COLO668 (cell line): ENCODE data around the gene SPRY4.
"Not testable (repeated sequence)": the region's sequence is repeated elsewhere in the genome, so short reads cannot be mapped to it uniquely, and the experiment has no call there.

Experiments used
- DNase-seq: peaks from one replicate; lab custom pipeline; 2025; ENCODE audit not compliant: unreplicated experiment; lab: John Stamatoyannopoulos, UW

The SPRY4 gene

GRCh38 chr5:142315096-142315900, 9.5 kb downstream of the SPRY4 start:
- DNase-seq: no peak

GRCh38 chr5:142314606-142315005, 10.2 kb downstream of the SPRY4 start:
- no peak for DNase-seq

GRCh38 chr5:142314109-142314508, 10.7 kb downstream of the SPRY4 start:
- no peak for DNase-seq

- no peak for DNase-seq
These were observed 11.1 kb downstream of the SPRY4 start for GRCh38 chr5:142313682-142314081.

- no peak for DNase-seq
These were observed 11.5 kb downstream of the SPRY4 start for GRCh38 chr5:142313275-142313674.

GRCh38 chr5:142312399-142312798, 12.4 kb downstream of the SPRY4 start:
- no peak for DNase-seq

GRCh38 chr5:142311725-142312124, 13.1 kb downstream of the SPRY4 start:
- no peak for DNase-seq

DNA sequence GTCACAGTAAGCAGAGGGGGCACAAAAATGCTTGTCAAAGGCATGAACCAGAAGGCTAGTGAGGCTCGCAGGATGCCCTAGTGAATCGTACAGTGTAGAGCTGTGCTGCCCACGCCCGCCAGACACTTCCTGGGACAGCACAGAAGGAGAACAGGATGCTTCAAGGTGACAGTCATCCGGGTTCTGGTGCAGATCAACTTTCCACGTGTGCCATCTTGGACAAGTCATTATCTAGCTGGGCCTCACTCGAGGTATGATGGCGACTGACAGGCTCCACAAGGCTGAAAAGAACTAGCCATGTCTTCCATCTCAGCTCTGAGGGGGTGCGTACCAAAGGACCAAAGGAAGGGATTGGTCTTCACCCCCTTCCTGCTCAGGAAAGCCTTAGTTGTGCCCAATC, 14.0 kb downstream of the SPRY4 start:
- no peak for DNase-seq

- no peak for DNase-seq
These were observed 15.0 kb downstream of the SPRY4 start for GRCh38 chr5:142309747-142310318.

GRCh38 chr5:142308358-142308757, 16.5 kb downstream of the SPRY4 start:
- DNase-seq: no peak

GRCh38 chr5:142307146-142307890, 17.5 kb downstream of the SPRY4 start:
- DNase-seq: no peak

- DNase-seq: no peak
These were observed 18.7 kb downstream of the SPRY4 start for GRCh38 chr5:142306077-142306502.

DNA sequence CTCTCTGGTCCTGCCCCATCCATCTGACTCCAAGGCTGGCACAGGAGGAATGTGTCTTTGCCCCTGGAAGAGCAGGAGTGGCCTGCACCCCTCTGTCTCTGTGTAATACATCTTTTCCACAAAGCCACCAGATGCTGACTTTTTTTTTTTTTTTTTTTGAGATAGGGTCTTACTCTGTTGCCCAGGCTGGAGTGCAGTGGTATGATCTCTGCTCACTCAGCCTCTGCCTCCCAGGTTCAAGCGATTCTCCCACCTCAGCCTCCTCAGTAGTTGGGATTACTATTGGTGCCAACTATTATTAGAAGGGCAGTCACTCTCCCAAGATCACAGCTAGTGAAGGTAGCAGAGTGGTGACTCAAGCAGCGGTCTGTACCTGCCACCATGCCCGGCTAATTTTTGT, 19.6 kb downstream of the SPRY4 start:
- no peak for DNase-seq

- DNase-seq: no peak
These were observed 20.7 kb downstream of the SPRY4 start for GRCh38 chr5:142304013-142304701.

- DNase-seq: no peak
These were observed 21.3 kb downstream of the SPRY4 start for GRCh38 chr5:142303565-142303964.

DNA sequence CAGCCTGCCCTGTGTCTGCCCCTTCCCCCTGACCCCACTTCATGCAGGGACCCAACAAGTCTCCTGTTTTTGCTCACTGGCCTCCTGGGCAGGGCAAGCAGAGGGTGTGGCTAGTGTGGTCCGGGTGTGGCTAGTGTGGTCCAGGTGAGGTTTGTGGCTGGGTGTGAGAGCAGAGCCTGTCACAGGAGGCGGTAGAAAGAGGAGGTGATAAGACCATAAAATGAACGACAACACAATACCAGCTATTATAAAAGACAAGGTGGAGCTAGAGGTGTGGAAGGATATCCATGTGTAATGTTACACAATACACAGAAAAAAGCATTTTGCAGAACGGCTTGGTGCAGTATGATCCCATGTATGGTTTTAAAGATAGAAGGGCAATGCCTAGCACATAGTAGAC, 23.3 kb downstream of the SPRY4 start:
- DNase-seq: no peak

DNA sequence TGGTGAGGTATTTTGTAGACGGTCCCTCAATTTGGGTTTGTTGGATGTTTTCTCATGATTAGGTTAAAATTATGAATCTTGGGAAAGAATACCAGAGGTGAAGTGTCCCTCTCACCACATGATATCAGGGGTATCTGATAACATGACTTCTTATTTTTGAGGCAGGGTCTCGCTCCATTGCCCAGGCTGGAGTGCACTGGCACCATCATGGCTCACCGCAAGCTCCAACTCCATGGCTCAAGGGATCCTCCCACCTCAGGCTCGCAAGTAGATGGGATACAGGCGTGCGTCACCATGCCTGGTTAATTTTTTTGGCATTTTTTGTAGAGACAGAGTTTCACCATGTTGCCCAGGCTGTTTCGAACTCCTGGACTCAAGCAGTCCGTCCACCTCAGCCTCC, 24.1 kb downstream of the SPRY4 start:
- DNase-seq: no peak

DNA sequence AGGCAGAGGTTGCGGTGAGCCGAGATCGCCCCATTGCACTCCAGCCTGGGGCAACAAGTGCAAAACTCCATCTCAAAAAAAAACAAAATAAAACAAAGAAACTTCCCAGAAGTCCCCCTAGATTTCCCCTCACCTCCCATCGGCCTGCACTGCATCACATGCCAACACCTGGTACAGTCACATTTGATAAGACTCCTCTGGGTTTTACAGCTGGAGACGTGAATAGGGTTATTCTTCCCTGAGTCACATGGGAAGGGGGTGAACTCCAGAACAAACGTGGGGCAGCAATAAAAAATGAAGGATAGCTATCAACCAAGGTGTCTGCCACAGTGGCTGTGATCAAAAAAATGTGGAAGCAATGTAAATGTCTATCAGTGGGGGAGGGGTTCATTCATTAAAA, 26.0 kb downstream of the SPRY4 start:
- DNase-seq: no peak

DNA sequence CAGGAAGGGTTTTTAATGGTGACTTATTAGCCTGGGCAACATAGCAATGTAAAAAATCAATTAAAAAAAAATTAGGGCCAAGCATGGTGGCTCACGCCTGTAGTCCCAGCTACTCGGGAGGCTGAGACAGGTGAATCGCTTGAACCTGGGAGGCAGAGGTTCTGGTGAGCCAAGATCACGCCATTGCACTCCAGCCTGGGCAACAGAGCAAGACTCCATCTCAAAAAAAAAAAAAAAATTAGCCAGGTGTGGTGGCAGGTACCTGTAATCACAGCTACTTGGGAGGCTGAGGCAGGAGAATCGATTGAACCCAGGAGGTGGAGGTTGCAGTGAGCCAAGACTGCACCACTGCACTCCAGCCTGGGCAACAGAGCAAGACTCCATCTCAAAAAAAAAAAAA, 27.0 kb downstream of the SPRY4 start:
- DNase-seq: not testable (repeated sequence)

DNA sequence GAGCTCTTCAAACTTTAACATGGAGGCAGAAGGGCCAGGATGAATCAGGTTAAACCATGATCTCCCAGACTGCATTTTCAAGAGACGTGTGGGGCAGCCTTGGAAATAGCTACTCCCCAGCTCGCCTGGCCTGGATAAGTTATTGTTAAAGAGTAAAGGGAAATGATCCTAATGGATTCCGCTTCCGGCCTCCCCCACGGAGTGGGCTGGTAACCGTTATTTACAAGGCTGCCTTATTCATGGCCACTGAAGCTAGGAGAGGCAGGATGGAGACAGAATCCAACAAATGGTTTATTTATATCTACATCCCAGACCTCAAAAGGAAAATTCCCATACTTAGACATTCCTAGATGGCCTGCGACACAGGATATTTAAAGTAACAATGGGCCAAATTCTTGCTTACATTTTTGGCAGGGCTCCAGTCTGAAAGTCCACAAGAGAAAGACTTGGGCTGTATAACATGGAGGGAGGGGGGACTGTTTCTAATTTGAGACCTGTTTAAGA, 27.9 kb downstream of the SPRY4 start:
- DNase-seq: no peak
